GM21381 (cell line): Measurements from ENCODE around the gene NIFK.
"Not testable (repeated sequence)": the region's sequence is repeated elsewhere in the genome, so short reads cannot be mapped to it uniquely, and the experiment has no call there.

Experiments used
- ATAC-seq: cut with Tn5 transposase; IDR thresholded peaks from one replicate; pipeline ENCODE4 v1.9.1; 2021; ENCODE audit warnings: mild to moderate bottlenecking, moderate library complexity; ENCODE audit not compliant: unreplicated experiment

The NIFK gene

GRCh38 chr2:121697108-121697631 lies 39.5 kb downstream of the NIFK start:
- no peak for ATAC-seq

GRCh38 chr2:121696410-121696930 lies 40.2 kb downstream of the NIFK start:
- no peak for ATAC-seq

GRCh38 chr2:121695171-121695451 lies 41.6 kb downstream of the NIFK start:
- no peak for ATAC-seq

- no peak for ATAC-seq
These were observed 42.1 kb downstream of the NIFK start for GRCh38 chr2:121694398-121695170.

- ATAC-seq = not testable (repeated sequence)
These were observed 46.1 kb downstream of the NIFK start for GRCh38 chr2:121690572-121690971.

- no peak for ATAC-seq
These were observed 46.6 kb downstream of the NIFK start for GRCh38 chr2:121690095-121690494.

- no peak for ATAC-seq
These were observed 47.3 kb downstream of the NIFK start for GRCh38 chr2:121689356-121689755.

- ATAC-seq = no peak
These were observed 47.9 kb downstream of the NIFK start for GRCh38 chr2:121688820-121689219.

- ATAC-seq = no peak
These were observed 49.8 kb downstream of the NIFK start for GRCh38 chr2:121686902-121687301.

- ATAC-seq = no peak
These were observed 50.5 kb downstream of the NIFK start for GRCh38 chr2:121686218-121686617.

GRCh38 chr2:121682396-121683298 lies 54.0 kb downstream of the NIFK start:
- no peak for ATAC-seq

GRCh38 chr2:121677855-121678254 lies 58.8 kb downstream of the NIFK start:
- no peak for ATAC-seq
